ENCODE measurements around the gene ANKRD45. TPM values are rescaled to one million over a fixed set of nuclear protein-coding genes. Genes with fewer than 3 reads are reported as not detected.

ANKRD45 gene
- total RNA-seq, 1 experiment from 2014 or later: 0.44 TPM

- no peaks in the 10 kb centered on the region for H3K36me3 ChIP-seq (ENCODE audit: control insufficient read depth in 1 of 2, insufficient read depth in 2 of 2, low read length in 2 of 2)
- H3K27me3 ChIP-seq (ENCODE audit: insufficient read depth, low read length): no peaks in the 10 kb centered on the region
- no peaks in the 10 kb centered on the region for H3K9me3 ChIP-seq (ENCODE audit: control insufficient read depth in 1 of 2, insufficient read depth in 1 of 2, low read depth in 1 of 2, low read length in 2 of 2)
- no peak for DNase-seq (ENCODE audit: low read depth, low spot score)
- no peaks in the 10 kb centered on the region for H3K79me2 ChIP-seq (ENCODE audit: insufficient read depth, low read length)
- no peak overlapping the region for H3K27ac ChIP-seq (ENCODE audit: low read depth, low read length)
- no peaks in the 10 kb centered on the region for H4K20me1 ChIP-seq (ENCODE audit: insufficient read depth)
- H3K4me2 ChIP-seq (ENCODE audit: low read length): no peak overlapping the region; the same call in 1 of the 2 replicates
- no peaks in the 10 kb centered on the region for H3K9me2 ChIP-seq (ENCODE audit: insufficient read depth)
- H2AFZ ChIP-seq (ENCODE audit: low read depth, low read length, poor library complexity, severe bottlenecking): peak overlapping the region; percentile 65
- H3K4me3 ChIP-seq (replicated peaks in 1 of 2; ENCODE audit: low read depth in 1 of 2, low read length in 2 of 2): no peak overlapping the region
- RAD21 ChIA-PET (ENCODE audit: low non-redundant PET in 1 of 2, low total read pairs in 2 of 2, uncharacterized antibody in 2 of 2, unreplicated experiment in 2 of 2): no interaction called here
- peak; percentile 72 for ATAC-seq
- intact Hi-C loops (cut with micrococcal nuclease): no loop called here
- POLR2A ChIA-PET: no interaction called here
- H3K4me1 ChIP-seq (ENCODE audit: control insufficient read depth in 1 of 2, insufficient read depth in 2 of 2, low read length in 2 of 2): no peaks in the 10 kb centered on the region
- no TSS peak for BruUV-seq (replicated peaks)
- CTCF ChIA-PET: no interaction called here
- no peak overlapping the region for H3K9ac ChIP-seq (ENCODE audit: low read length)
- TF ChIP-seq ELF1 (IDR thresholded peaks at IDR 0.05; ENCODE audit: borderline replicate concordance, low read depth) (no peak), CEBPB (IDR thresholded peaks at IDR 0.05; ENCODE audit: low read depth) (no peak), ZNF274 (IDR thresholded peaks at IDR 0.05; ENCODE audit: low read depth, low read length) (no peak), ATF3 (IDR thresholded peaks at IDR 0.05) (no peak), RAD21 (IDR thresholded peaks at IDR 0.05; ENCODE audit: low read depth) (0 out of 2 replicates have a peak, but pooled peaks have one; percentile 16), CBX3 (IDR thresholded peaks at IDR 0.05; ENCODE audit: low read depth) (0 out of 2 replicates have a peak, but pooled peaks have one; percentile 34), CTCF (IDR thresholded peaks at IDR 0.05 in 2 of 3, conservative IDR thresholded peaks at IDR 0.05 in 1 of 3; ENCODE audit: borderline replicate concordance in 1 of 3, insufficient read depth in 1 of 3, low read depth in 2 of 3, low read length in 2 of 3) (peak in 2 of 3 experiments; percentile 33 to 50; a peak in 2 of 6 replicates), SIN3A (IDR thresholded peaks at IDR 0.05; ENCODE audit: low read depth) (no peak)
These were observed 106.8 kb downstream of the ANKRD45 start for GRCh38 chr1:173562813-173563212.

- Histone ChIP-seq H3K4me1 (ENCODE audit: control insufficient read depth in 1 of 2, insufficient read depth in 2 of 2, low read length in 2 of 2) (no peaks in the 10 kb centered on the region), H3K27me3 (ENCODE audit: insufficient read depth, low read length) (no peaks in the 10 kb centered on the region), H3K9me3 (ENCODE audit: control insufficient read depth in 1 of 2, insufficient read depth in 1 of 2, low read depth in 1 of 2, low read length in 2 of 2) (no peaks in the 10 kb centered on the region), H4K20me1 (ENCODE audit: insufficient read depth) (no peaks in the 10 kb centered on the region), H3K4me2 (ENCODE audit: low read length) (no peak overlapping the region), H3K79me2 (ENCODE audit: insufficient read depth, low read length) (no peaks in the 10 kb centered on the region), H3K4me3 (replicated peaks in 1 of 2; ENCODE audit: low read depth in 1 of 2, low read length in 2 of 2) (no peak overlapping the region), H2AFZ (ENCODE audit: low read depth, low read length, poor library complexity, severe bottlenecking) (no peak overlapping the region), H3K9ac (ENCODE audit: low read length) (no peak overlapping the region), H3K27ac (ENCODE audit: low read depth, low read length) (no peak overlapping the region), H3K9me2 (ENCODE audit: insufficient read depth) (no peaks in the 10 kb centered on the region), H3K36me3 (ENCODE audit: control insufficient read depth in 1 of 2, insufficient read depth in 2 of 2, low read length in 2 of 2) (no peaks in the 10 kb centered on the region)
- TF ChIP-seq ATF3 (IDR thresholded peaks at IDR 0.05) (no peak), FOSL1 (IDR thresholded peaks at IDR 0.05; ENCODE audit: low read depth) (no peak), POLR2AphosphoS5 (IDR thresholded peaks at IDR 0.05; ENCODE audit: low read depth, low read length) (no peak), ZNF274 (IDR thresholded peaks at IDR 0.05; ENCODE audit: low read depth, low read length) (no peak), TCF7L2 (IDR thresholded peaks at IDR 0.05; ENCODE audit: borderline replicate concordance, extremely low read depth, insufficient read depth, insufficient read length) (no peak), CEBPB (IDR thresholded peaks at IDR 0.05; ENCODE audit: low read depth) (no peak), CBX3 (IDR thresholded peaks at IDR 0.05; ENCODE audit: low read depth) (no peak), ELF1 (IDR thresholded peaks at IDR 0.05; ENCODE audit: borderline replicate concordance, low read depth) (no peak), YY1 (IDR thresholded peaks at IDR 0.05; ENCODE audit: extremely low read depth, insufficient replicate concordance, low read depth, low read length) (no peak), ZFX (IDR thresholded peaks at IDR 0.05) (no peak), POLR2A (IDR thresholded peaks at IDR 0.05; ENCODE audit: borderline replicate concordance, extremely low read depth, insufficient read depth, insufficient read length) (no peak), MAX (IDR thresholded peaks at IDR 0.05) (no peak), EZH2 (IDR thresholded peaks at IDR 0.05) (no peak), SIN3A (IDR thresholded peaks at IDR 0.05; ENCODE audit: low read depth) (no peak), EZH2phosphoT487 (IDR thresholded peaks at IDR 0.05; ENCODE audit: borderline replicate concordance) (no peak)
- BruUV-seq (replicated peaks): no TSS peak
- DNase-seq (ENCODE audit: low read depth, low spot score) (no peak), ATAC-seq (no peak)
- intact Hi-C loops (cut with micrococcal nuclease): no loop called here
- POLR2A ChIA-PET: no interaction called here
- RAD21 ChIA-PET (ENCODE audit: low non-redundant PET in 1 of 2, low total read pairs in 2 of 2, uncharacterized antibody in 2 of 2, unreplicated experiment in 2 of 2): no interaction called here
- CTCF ChIA-PET: no interaction called here
These were observed 108.4 kb downstream of the ANKRD45 start for GRCh38 chr1:173561263-173561662.

All from HCT116 (cell line).